Mesendoderm (in vitro differentiated cells): ENCODE measurements around the gene NHERF2. TPM values are rescaled to one million over a fixed set of nuclear protein-coding genes. Genes with fewer than 3 reads are reported as not detected.

Experiments used
- DNase-seq: peaks from one replicate; pipeline ENCODE4 v3.0.0; 2013
- H2AK5ac ChIP-seq: 2 replicates; pipeline ENCODE4 v1.6.1; 2013; ENCODE audit warnings: low read length, inconsistent platforms
- H2BK120ac ChIP-seq: 2 replicates; pipeline ENCODE4 v1.6.1; 2013; ENCODE audit warnings: low read depth, mild to moderate bottlenecking, low read length, moderate library complexity, mixed read lengths
- H2BK15ac ChIP-seq: replicated peaks from 2 replicates; pipeline ENCODE4 v1.6.1; 2013; ENCODE audit warnings: low read depth, mild to moderate bottlenecking, moderate library complexity
- H2BK5ac ChIP-seq: 2 replicates; pipeline ENCODE4 v1.6.1; 2013; ENCODE audit warnings: low read length, inconsistent platforms
- H3K18ac ChIP-seq: 2 replicates; pipeline ENCODE4 v1.6.1; 2013; ENCODE audit warnings: mild to moderate bottlenecking, low read length, mixed read lengths
- H3K23ac ChIP-seq: one replicate; pipeline ENCODE4 v1.6.1; 2013; ENCODE audit warnings: low read length
- H3K27ac ChIP-seq: 2 replicates; pipeline ENCODE4 v1.5.1; 2013; ENCODE audit warnings: low read depth, mild to moderate bottlenecking, inconsistent platforms, low read length, moderate library complexity
- H3K27me3 ChIP-seq: 2 replicates; pipeline ENCODE4 v1.6.1; 2013; ENCODE audit warnings: low read length, control low read depth, mild to moderate bottlenecking, inconsistent platforms; ENCODE audit not compliant: insufficient read depth, poor library complexity
- H3K36me3 ChIP-seq: 2 replicates; pipeline ENCODE4 v1.6.1; 2013; ENCODE audit warnings: low read length, inconsistent platforms; ENCODE audit not compliant: control insufficient read depth, insufficient read depth
- H3K4ac ChIP-seq: one replicate; pipeline ENCODE4 v1.6.1; 2013; ENCODE audit warnings: low read depth, mild to moderate bottlenecking, low read length, moderate library complexity
- H3K4me1 ChIP-seq: 2 replicates; pipeline ENCODE4 v1.6.1; 2013; ENCODE audit warnings: low read depth, low read length, inconsistent platforms; ENCODE audit not compliant: control insufficient read depth
- H3K4me2 ChIP-seq: 2 replicates; pipeline ENCODE4 v1.6.1; 2013; ENCODE audit warnings: low read length
- H3K4me3 ChIP-seq: 2 replicates; pipeline ENCODE4 v1.5.1; 2013; ENCODE audit warnings: mild to moderate bottlenecking, low read length
- H3K56ac ChIP-seq: one replicate; pipeline ENCODE4 v1.6.1; 2013; ENCODE audit warnings: low read length
- H3K79me1 ChIP-seq: 2 replicates; pipeline ENCODE4 v1.6.1; 2013; ENCODE audit warnings: low read length, inconsistent platforms
- H3K79me2 ChIP-seq: 2 replicates; pipeline ENCODE4 v1.6.1; 2013; ENCODE audit warnings: mild to moderate bottlenecking, low read length; ENCODE audit not compliant: control insufficient read depth, insufficient read depth
- H3K9ac ChIP-seq: 2 replicates; pipeline ENCODE4 v1.6.1; 2013; ENCODE audit warnings: low read length, inconsistent platforms
- H4K5ac ChIP-seq: one replicate; pipeline ENCODE4 v1.6.1; 2013; ENCODE audit warnings: low read length
- H4K8ac ChIP-seq: one replicate; pipeline ENCODE4 v1.6.1; 2013; ENCODE audit warnings: low read depth, mild to moderate bottlenecking, control low read depth, low read length, moderate library complexity
- WGBS: extraction: QIAGEN DNeasy Blood & Tissue Kit; methylation state at CpG from one replicate; pipeline ENCODE4 v1.1.7; 2013; ENCODE audit warnings: low lambda C conversion rate, missing lambda C conversion rate; ENCODE audit not compliant: insufficient coverage; ENCODE audit errors: extremely low coverage; 5-methylcytosine and 5-hydroxymethylcytosine counted together
- polyA plus RNA-seq, 2 experiments: library from polyadenylated mRNA; stranded (reverse); fragments of 200-250 nt; gene quantifications; one replicate each; pipeline ENCODE4 v1.2.3, GENCODE V29; 2013

The NHERF2 gene
- 6.2 TPM for polyA plus RNA-seq (2013, experiment 1 of 2)
- 7.1 TPM for polyA plus RNA-seq (2013, experiment 2 of 2)

- peak within 1 kb of the TSS; percentile 78 for H3K56ac ChIP-seq
- H3K23ac ChIP-seq, result no peak within 1 kb of the TSS
- no peak within 1 kb of the TSS for H2AK5ac ChIP-seq
- H3K79me1 ChIP-seq, result no peaks in the 10 kb centered on the region
- H3K36me3 ChIP-seq, result no peaks in the 10 kb centered on the region
- DNase-seq, result no peak
- no CpG with 5 or more reads among the region's 59 CpGs for WGBS
- no peak within 1 kb of the TSS for H2BK15ac ChIP-seq
- H3K79me2 ChIP-seq, result no peaks in the 10 kb centered on the region
- peak within 1 kb of the TSS; percentile 36 for H3K4me2 ChIP-seq
- no peaks in the 10 kb centered on the region for H3K27me3 ChIP-seq
- no peak within 1 kb of the TSS for H2BK120ac ChIP-seq
- no peak within 1 kb of the TSS for H4K5ac ChIP-seq
- no peak within 1 kb of the TSS for H3K4me3 ChIP-seq
- no peak within 1 kb of the TSS for H3K4ac ChIP-seq
- no peak within 1 kb of the TSS for H4K8ac ChIP-seq
- H3K4me1 ChIP-seq, result no peaks in the 10 kb centered on the region
- peak within 1 kb of the TSS; percentile 61 for H3K9ac ChIP-seq
- no peak within 1 kb of the TSS for H2BK5ac ChIP-seq
- no peak within 1 kb of the TSS for H3K18ac ChIP-seq
- no peak within 1 kb of the TSS for H3K27ac ChIP-seq
Observed at GRCh38 chr16:2026461-2027023, at the start of gene NHERF2. Gene NHERF2, plus strand, starts transcription at chr16:2026902. Its CDS starts 104 bp downstream, at chr16:2027006.

DNA sequence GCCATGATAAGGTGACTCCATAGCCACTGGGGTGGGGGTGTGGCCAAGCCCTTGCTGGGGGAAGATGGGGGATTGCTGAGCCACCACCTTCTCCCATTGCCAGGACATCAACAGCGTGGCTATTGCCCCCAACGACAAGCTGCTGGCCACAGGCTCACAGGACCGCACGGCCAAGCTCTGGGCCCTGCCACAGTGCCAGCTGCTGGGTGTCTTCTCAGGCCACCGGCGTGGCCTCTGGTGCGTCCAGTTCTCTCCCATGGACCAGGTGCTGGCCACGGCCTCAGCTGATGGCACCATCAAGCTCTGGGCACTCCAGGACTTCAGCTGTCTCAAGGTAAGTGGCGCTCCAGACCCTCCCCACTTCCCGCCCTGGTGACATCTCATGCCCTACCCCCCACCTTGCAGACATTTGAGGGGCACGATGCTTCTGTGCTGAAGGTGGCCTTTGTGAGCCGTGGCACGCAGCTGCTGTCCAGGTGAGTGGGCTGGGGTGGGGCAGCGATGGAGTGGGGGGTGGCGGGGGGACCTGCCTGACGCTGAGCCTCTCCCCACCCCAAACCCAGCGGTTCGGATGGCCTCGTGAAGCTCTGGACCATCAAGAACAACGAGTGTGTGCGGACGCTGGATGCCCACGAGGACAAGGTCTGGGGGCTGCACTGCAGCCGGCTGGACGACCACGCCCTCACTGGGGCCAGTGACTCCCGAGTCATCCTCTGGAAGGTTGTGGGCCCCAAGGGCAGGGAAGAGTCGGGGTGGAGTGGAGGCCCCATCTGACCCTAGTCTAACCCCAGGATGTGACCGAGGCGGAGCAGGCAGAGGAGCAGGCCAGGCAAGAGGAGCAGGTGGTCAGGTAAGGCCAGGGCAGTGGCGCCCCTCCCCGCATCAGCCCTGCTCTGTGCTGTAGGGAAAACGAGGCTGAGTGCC is 49.5 kb upstream of the NHERF2 start:
- Histone ChIP-seq H3K79me2 (peaks cover 11% of the 10 kb centered on the region), H4K8ac (no peak overlapping the region), H3K9ac (no peak overlapping the region), H3K27me3 (peaks cover 9% of the 10 kb centered on the region), H3K23ac (no peak overlapping the region), H3K4ac (no peak overlapping the region), H3K56ac (no peak overlapping the region), H2BK5ac (no peak overlapping the region), H2BK15ac (no peak overlapping the region), H3K27ac (no peak overlapping the region), H3K4me3 (no peak overlapping the region), H3K36me3 (peaks cover 4% of the 10 kb centered on the region), H2BK120ac (no peak overlapping the region), H2AK5ac (no peak overlapping the region), H3K18ac (no peak overlapping the region), H3K4me2 (no peak overlapping the region), H4K5ac (no peak overlapping the region), H3K4me1 (no peaks in the 10 kb centered on the region), H3K79me1 (peaks cover 4% of the 10 kb centered on the region)
- WGBS, result no CpG with 5 or more reads among the region's 33 CpGs
- no peak for DNase-seq

DNA sequence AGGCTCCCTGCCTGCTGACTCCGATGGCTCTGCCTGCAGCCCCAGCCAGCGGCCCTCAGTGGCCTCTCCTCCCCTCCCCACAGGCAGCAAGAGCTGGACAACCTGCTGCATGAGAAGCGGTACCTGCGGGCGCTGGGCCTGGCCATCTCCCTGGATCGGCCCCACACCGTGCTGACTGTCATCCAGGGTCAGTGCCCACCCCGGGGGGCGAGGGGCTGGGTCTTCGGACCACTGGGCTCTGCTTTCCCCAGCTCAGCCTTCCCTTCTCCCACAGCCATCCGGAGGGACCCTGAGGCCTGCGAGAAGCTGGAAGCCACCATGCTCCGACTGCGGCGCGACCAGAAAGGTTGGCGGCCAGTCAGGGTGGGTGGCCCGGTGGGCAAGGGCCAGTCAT is 48.8 kb upstream of the NHERF2 start:
- H2BK5ac ChIP-seq, result no peak overlapping the region
- H2BK15ac ChIP-seq, result no peak overlapping the region
- H3K4me1 ChIP-seq, result no peaks in the 10 kb centered on the region
- H4K8ac ChIP-seq, result no peak overlapping the region
- H3K79me1 ChIP-seq, result peaks cover under 1% of the 10 kb centered on the region
- no peak overlapping the region for H3K56ac ChIP-seq
- no CpG with 5 or more reads among the region's 18 CpGs for whole genome bisulfite sequencing
- no peak overlapping the region for H3K4me2 ChIP-seq
- H3K27me3 ChIP-seq, result peaks cover 9% of the 10 kb centered on the region
- H2AK5ac ChIP-seq, result no peak overlapping the region
- H3K18ac ChIP-seq, result no peak overlapping the region
- peaks cover 4% of the 10 kb centered on the region for H3K36me3 ChIP-seq
- peaks cover 4% of the 10 kb centered on the region for H3K79me2 ChIP-seq
- no peak overlapping the region for H2BK120ac ChIP-seq
- H3K9ac ChIP-seq, result no peak overlapping the region
- H3K23ac ChIP-seq, result no peak overlapping the region
- H3K27ac ChIP-seq, result no peak overlapping the region
- no peak overlapping the region for H3K4ac ChIP-seq
- H4K5ac ChIP-seq, result no peak overlapping the region
- no peak for DNase-seq
- H3K4me3 ChIP-seq, result no peak overlapping the region

DNA sequence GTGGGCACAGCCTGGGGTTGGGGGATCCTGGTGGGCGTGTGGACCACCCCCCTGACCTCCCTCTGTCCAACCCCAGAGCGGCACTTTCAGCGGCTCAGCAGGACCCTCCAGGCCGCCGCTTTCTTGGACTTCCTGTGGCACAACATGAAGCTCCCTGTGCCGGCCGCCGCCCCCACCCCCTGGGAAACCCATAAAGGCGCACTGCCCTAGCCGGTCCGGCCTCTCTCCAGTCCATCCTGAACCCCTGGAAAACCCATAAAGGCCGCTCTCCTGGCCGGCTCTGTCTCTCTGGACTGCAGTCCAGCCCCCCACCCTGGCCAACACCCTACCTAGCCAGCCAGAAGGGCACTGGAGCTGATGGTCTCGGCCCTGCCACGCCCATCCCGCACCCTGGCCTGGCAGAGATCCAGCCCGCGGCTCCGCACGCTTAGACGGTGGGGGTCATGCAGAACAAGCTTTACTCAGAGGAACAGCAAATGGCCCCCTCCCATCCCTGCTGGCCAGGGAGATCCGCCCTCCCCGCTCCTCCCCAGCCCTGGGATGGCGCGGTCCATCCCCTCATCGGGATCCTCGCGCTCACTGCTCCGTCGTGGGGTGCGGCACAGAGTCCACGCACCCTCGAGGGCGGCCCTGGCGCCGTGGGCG is 48.1 kb upstream of the NHERF2 start:
- Histone ChIP-seq H3K18ac (no peak overlapping the region), H3K4ac (no peak overlapping the region), H3K4me1 (peaks cover 3% of the 10 kb centered on the region), H3K36me3 (peaks cover 4% of the 10 kb centered on the region), H3K23ac (no peak overlapping the region), H2AK5ac (no peak overlapping the region), H3K56ac (peak overlapping the region; percentile 83), H3K27me3 (peaks cover 9% of the 10 kb centered on the region), H4K5ac (no peak overlapping the region), H3K4me3 (no peak overlapping the region), H3K79me1 (no peaks in the 10 kb centered on the region), H3K4me2 (peak overlapping the region; percentile 14), H3K9ac (peak overlapping the region; percentile 62), H2BK5ac (no peak overlapping the region), H2BK120ac (no peak overlapping the region), H3K27ac (no peak overlapping the region), H2BK15ac (no peak overlapping the region), H3K79me2 (no peaks in the 10 kb centered on the region), H4K8ac (no peak overlapping the region)
- DNase-seq, result no peak
- WGBS, result no CpG with 5 or more reads among the region's 37 CpGs

DNA sequence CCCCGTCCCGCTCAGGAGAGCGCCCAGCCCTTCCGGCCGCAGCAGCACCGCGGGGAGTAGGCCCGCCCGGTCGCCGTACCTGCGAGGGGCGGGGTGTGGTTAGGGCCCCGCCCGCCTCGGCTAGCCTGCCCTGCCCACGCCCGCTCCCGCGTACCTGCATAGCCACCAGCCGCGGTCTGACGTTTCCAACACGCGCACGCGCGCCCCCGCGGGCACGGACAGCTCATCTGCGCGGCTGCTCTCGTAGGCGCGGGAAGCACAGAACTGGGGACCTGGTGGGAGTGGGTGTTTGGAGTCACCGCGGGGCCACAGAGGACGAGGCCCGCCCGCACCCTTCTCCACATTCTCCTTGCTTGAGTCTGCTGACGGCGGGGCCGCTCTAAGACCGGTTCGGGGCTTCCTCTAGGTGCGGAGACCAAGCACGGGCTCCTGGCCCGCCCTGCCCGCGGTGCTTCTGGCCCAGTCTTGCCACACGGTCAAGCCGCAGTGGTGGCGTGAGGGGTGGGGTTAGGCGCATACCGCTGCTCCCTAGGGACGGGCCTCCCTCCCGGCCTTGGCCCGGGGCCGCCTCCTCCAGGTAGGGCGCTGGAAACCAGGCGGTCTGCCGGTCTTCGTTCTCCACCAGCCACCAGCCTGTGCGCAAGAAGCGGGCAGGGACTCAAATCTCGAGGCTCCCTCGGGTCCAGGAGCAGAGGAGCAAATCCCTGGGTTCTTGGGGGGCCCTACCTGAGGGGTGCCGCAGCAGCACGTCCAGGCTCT is 47.3 kb upstream of the NHERF2 start:
- Histone ChIP-seq H3K36me3 (peaks cover 4% of the 10 kb centered on the region), H4K5ac (no peak overlapping the region), H4K8ac (no peak overlapping the region), H2BK5ac (no peak overlapping the region), H3K18ac (no peak overlapping the region), H3K4ac (no peak overlapping the region), H3K27ac (no peak overlapping the region), H2BK120ac (no peak overlapping the region), H3K4me1 (peaks cover 3% of the 10 kb centered on the region), H3K23ac (no peak overlapping the region), H3K27me3 (peaks cover 9% of the 10 kb centered on the region), H3K79me2 (no peaks in the 10 kb centered on the region), H3K4me3 (no peak overlapping the region), H3K9ac (peak overlapping the region; percentile 62), H3K4me2 (peak overlapping the region; percentile 15), H2AK5ac (no peak overlapping the region), H3K56ac (peak overlapping the region; percentile 83), H2BK15ac (no peak overlapping the region), H3K79me1 (no peaks in the 10 kb centered on the region)
- peak; percentile 50 for DNase-seq
- no CpG with 5 or more reads among the region's 70 CpGs for WGBS
